CD4-positive, alpha-beta memory T cell (primary cell): ENCODE data around the gene AJAP1. TPM values are rescaled to one million over a fixed set of nuclear protein-coding genes. Genes with fewer than 3 reads are reported as not detected.

ENCODE experiments used
- CTCF ChIA-PET: fragments of 350-600 bp; sonication (Branson Sonifier 250); formaldehyde crosslinking; loops from one replicate; lab custom pipeline; 2021; ENCODE audit warnings: inconsistent platforms; ENCODE audit not compliant: partially characterized antibody; lab: Charles Lee
- POLR2A ChIA-PET: fragments of 350-600 bp; sonication (Branson Sonifier 250); formaldehyde crosslinking; loops from one replicate; lab custom pipeline; 2021; ENCODE audit not compliant: partially characterized antibody; lab: Charles Lee
- DNase-seq, 5 donors: peaks; one replicate each; pipeline versions ENCODE4 v3.0.0 to v3.0.0-alpha.2; 2020 to 2022; ENCODE audit warnings: mixed read lengths in 1 of 5
- H3K27ac ChIP-seq: one replicate; pipeline ENCODE4 v1.7.0; 2013; ENCODE audit warnings: low read depth, low read length
- H3K27me3 ChIP-seq: 2 replicates; pipeline ENCODE4 v1.7.0; 2013; ENCODE audit warnings: mild to moderate bottlenecking, low read length, moderate library complexity; ENCODE audit not compliant: insufficient read depth
- H3K36me3 ChIP-seq: 2 replicates; pipeline ENCODE4 v1.7.0; 2013; ENCODE audit warnings: mild to moderate bottlenecking, low read length, moderate library complexity; ENCODE audit not compliant: insufficient read depth
- H3K4me1 ChIP-seq: 2 replicates; pipeline ENCODE4 v1.7.0; 2013; ENCODE audit warnings: mild to moderate bottlenecking, low read length, moderate library complexity; ENCODE audit not compliant: insufficient read depth
- H3K4me3 ChIP-seq, 2 donors: one replicate each; pipeline ENCODE4 v1.7.0; 2013; ENCODE audit warnings: low read length in 2 of 2, mild to moderate bottlenecking in 1 of 2
- H3K9me3 ChIP-seq, 2 donors: one replicate each; pipeline ENCODE4 v1.7.0; 2013; ENCODE audit warnings: low read length in 2 of 2, control low read depth in 1 of 2; ENCODE audit not compliant: control insufficient read depth in 1 of 2
- H3K27ac Mint-ChIP-seq, 7 donors: one replicate each; pipeline ENCODE4 v1.8.0; 2020 to 2021; ENCODE audit warnings: mixed read lengths in 7 of 7, mild to moderate bottlenecking in 6 of 7, inconsistent platforms in 3 of 7, moderate library complexity in 3 of 7
- H3K27me3 Mint-ChIP-seq, 2 donors: one replicate each; pipeline ENCODE4 v1.8.0; 2020 to 2021; ENCODE audit warnings: mixed read lengths in 2 of 2
- H3K36me3 Mint-ChIP-seq, 2 donors: one replicate each; pipeline ENCODE4 v1.8.0; 2020 to 2021; ENCODE audit warnings: mixed read lengths in 2 of 2, inconsistent platforms in 1 of 2, mild to moderate bottlenecking in 1 of 2
- H3K4me1 Mint-ChIP-seq, 4 donors: one replicate each; pipeline ENCODE4 v1.8.0; 2020 to 2021; ENCODE audit warnings: mixed read lengths in 4 of 4, mild to moderate bottlenecking in 1 of 4
- H3K4me3 Mint-ChIP-seq, 8 donors: one replicate each; pipeline ENCODE4 v1.8.0; 2020 to 2021; ENCODE audit warnings: mixed read lengths in 8 of 8, mild to moderate bottlenecking in 7 of 8, moderate library complexity in 6 of 8, inconsistent platforms in 3 of 8
- H3K9me3 Mint-ChIP-seq, 8 donors: one replicate each; pipeline ENCODE4 v1.8.0; 2020 to 2021; ENCODE audit warnings: mixed read lengths in 8 of 8, mild to moderate bottlenecking in 5 of 8, inconsistent platforms in 3 of 8, moderate library complexity in 1 of 8
- intact Hi-C: fragments of 100-400 bp; cut with micrococcal nuclease; formaldehyde crosslinking; loops from one replicate; pipeline ENCODE4 v1.15.1; 2023
- polyA plus RNA-seq, 2 donors: library from polyadenylated mRNA; unstranded; fragments of 300-500 nt; fragmentation: Illumina TruSeq; gene quantifications; one replicate each; pipeline ENCODE4 v1.2.3, GENCODE V29; 2021
- total RNA-seq, 2 experiments: library from RNA; stranded (reverse); gene quantifications; one replicate each; pipeline ENCODE4 v1.2.3, GENCODE V29; 2021

The AJAP1 gene
- total RNA-seq (under 1 TPM in 1 of 2 experiments, not detected in 1; 0.09 TPM), polyA plus RNA-seq (not detected)

DNA sequence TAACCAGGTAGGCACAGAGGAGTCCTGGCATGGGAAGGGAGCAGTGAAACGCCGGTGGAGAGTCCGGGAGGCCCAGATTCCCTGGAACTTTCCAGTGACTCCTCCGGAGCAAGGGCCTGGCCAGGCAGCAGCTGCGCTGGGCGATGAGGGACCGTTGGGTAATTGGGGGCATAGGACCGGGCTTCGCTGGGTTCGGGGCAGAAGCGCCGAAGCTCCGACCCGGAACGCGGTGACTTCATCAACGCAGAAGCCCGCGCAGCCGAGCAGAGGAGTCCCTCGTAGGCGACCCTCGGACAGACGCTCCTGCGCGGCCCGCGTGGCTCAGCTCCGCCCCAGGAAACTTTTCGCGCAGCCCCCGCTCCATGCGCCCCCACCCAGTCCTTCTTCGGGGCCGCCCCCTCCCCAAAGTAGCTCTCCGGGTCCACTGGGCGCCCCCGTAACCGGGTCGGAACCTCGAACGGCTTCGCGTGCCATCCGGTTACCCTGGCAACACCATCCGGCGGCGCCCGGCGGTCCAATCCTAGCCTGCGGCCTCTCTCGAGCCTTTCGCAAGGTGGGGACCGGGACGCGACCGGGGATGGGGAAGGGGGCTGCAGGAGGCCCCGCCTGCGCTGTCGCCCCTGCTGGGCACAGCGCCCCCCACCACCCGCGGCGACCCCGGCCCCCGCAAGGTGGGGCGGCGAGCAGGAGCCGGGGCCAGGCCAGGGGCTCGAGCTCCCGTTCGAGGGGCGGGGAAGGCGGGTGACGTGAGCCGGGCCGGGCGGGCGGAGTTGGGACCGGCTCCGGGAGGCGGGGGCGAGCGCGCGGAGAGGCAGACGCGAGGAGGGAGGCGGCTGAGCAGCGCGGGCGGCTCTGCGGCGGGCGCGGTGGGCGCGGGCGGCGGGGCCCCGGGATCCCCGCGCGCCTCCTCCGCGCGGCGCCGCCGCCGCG is at the start of gene AJAP1:
Gene AJAP1, plus strand, starts transcription at position 814 of the 930 bp plus-strand sequence. CDS start 817 bp downstream, outside the sequence.
- Mint-ChIP-seq H3K27me3 (peaks cover 18 to 32% of the 10 kb centered on the region in 2 donors), H3K9me3 (no peaks in the 10 kb centered on the region), H3K36me3 (no peaks in the 10 kb centered on the region), H3K27ac (no peak within 1 kb of the TSS), H3K4me3 (peak within 1 kb of the TSS in 1 of 8 donors; percentile 45), H3K4me1 (peaks cover 2 to 9% (median 5%) of the 10 kb centered on the region in 4 donors)
- Histone ChIP-seq H3K36me3 (no peaks in the 10 kb centered on the region), H3K27ac (no peak within 1 kb of the TSS), H3K4me1 (peaks cover 7% of the 10 kb centered on the region), H3K27me3 (peaks cover 6% of the 10 kb centered on the region), H3K9me3 (no peaks in the 10 kb centered on the region), H3K4me3 (no peak within 1 kb of the TSS)
- intact Hi-C loops: loop anchor here (2.0 kb wide), 1 partner anchor 1093 kb away; no protein-coding TSS in a partner anchor
- POLR2A ChIA-PET: no interaction called here
- CTCF ChIA-PET: no interaction called here
- no peak for DNase-seq

- Mint-ChIP-seq H3K36me3 (no peaks in the 10 kb centered on the region), H3K4me1 (peaks cover 0 to 2% (median under 1%) of the 10 kb centered on the region in 4 donors), H3K4me3 (no peak overlapping the region), H3K9me3 (peaks cover 0 to 22% (median 11%) of the 10 kb centered on the region in 8 donors), H3K27me3 (peaks cover 20 to 21% of the 10 kb centered on the region in 2 donors), H3K27ac (no peak overlapping the region)
- Histone ChIP-seq H3K27me3 (no peaks in the 10 kb centered on the region), H3K4me1 (no peaks in the 10 kb centered on the region), H3K4me3 (no peak overlapping the region), H3K27ac (no peak overlapping the region), H3K9me3 (peaks cover 0 to 2% of the 10 kb centered on the region in 2 donors), H3K36me3 (no peaks in the 10 kb centered on the region)
- no peak for DNase-seq
- CTCF ChIA-PET: no interaction called here
- POLR2A ChIA-PET: no interaction called here
- intact Hi-C loops: no loop called here
Measured at GRCh38 chr1:4605158-4605557, 49.3 kb upstream of the AJAP1 start.

DNA sequence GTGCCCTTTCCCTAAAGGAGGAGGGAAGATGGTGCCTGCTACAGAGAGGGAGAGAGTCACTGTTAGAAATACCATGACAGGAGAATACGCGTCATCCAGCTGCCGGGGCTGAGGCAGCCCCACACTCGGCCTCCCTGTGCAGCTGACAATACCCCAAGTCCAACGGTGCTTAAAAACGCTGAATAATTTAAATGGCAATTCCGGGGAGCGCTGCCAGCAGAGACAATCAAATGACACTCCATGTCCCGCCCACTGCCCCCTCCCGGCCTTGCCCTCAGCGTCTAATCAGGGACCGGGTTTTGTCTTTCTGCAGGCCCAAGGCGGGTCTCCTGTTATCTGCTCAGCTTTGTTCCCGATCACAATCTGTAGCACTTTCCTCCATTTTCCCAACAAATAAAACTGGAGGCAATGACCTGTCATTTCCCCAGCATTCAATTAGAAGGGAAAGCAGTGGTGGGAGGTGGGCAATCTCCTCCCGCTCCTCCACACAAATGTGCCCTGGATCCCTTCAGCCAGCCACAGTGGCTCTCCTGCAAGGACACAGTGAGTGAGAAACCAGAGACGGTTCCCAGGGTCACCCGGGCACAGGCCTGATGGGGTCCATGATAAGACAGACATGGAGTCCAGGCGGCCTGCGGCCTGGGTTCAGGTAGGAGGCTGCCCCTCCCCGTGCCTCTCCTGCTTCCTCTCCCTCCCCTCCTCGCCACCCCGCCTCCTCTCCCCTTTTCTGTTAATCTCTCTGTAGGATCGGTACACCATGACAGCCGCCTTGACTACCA is 42.7 kb upstream of the AJAP1 start:
- Mint-ChIP-seq H3K4me1 (no peaks in the 10 kb centered on the region), H3K9me3 (peaks cover 0 to 33% (median 20%) of the 10 kb centered on the region in 8 donors), H3K27ac (no peak overlapping the region), H3K27me3 (peaks cover 7 to 20% of the 10 kb centered on the region in 2 donors), H3K36me3 (peaks cover 0 to 2% of the 10 kb centered on the region in 2 donors), H3K4me3 (no peak overlapping the region)
- intact Hi-C loops: no loop called here
- CTCF ChIA-PET: no interaction called here
- Histone ChIP-seq H3K27ac (no peak overlapping the region), H3K9me3 (peaks cover 0 to 6% of the 10 kb centered on the region in 2 donors), H3K4me1 (no peaks in the 10 kb centered on the region), H3K27me3 (no peaks in the 10 kb centered on the region), H3K4me3 (no peak overlapping the region), H3K36me3 (no peaks in the 10 kb centered on the region)
- no peak for DNase-seq
- POLR2A ChIA-PET: no interaction called here

DNA sequence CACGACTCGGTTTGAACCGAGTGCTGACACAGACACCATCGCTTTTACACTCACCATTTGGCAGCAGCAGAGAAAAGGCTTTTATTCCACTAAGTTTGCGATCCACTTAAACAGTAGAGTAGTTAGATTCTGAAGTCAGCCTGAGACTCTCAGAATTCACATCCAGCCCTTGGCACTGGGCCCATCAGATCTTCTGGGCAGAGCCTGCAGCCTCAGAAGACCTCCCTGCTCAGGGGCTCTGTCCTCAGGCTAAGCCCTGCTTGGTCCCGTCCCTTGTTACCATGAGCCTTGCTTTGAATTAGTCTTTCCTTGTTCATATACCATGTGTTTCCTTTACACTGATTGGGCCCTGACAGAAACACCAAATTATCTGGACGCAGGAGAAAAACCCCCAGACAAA is 41.4 kb upstream of the AJAP1 start:
- Mint-ChIP-seq H3K27me3 (peaks cover 5 to 17% of the 10 kb centered on the region in 2 donors), H3K36me3 (peaks cover 0 to 2% of the 10 kb centered on the region in 2 donors), H3K4me3 (no peak overlapping the region), H3K4me1 (no peaks in the 10 kb centered on the region), H3K9me3 (peaks cover 0 to 29% (median 20%) of the 10 kb centered on the region in 8 donors), H3K27ac (no peak overlapping the region)
- intact Hi-C loops: no loop called here
- no peak overlapping the region for H3K4me3 ChIP-seq
- POLR2A ChIA-PET: no interaction called here
- no peaks in the 10 kb centered on the region for H3K4me1 ChIP-seq
- CTCF ChIA-PET: no interaction called here
- no peaks in the 10 kb centered on the region for H3K36me3 ChIP-seq
- DNase-seq: no peak
- H3K27ac ChIP-seq: no peak overlapping the region
- peaks cover 0 to 6% of the 10 kb centered on the region in 2 donors for H3K9me3 ChIP-seq
- H3K27me3 ChIP-seq: no peaks in the 10 kb centered on the region

DNA sequence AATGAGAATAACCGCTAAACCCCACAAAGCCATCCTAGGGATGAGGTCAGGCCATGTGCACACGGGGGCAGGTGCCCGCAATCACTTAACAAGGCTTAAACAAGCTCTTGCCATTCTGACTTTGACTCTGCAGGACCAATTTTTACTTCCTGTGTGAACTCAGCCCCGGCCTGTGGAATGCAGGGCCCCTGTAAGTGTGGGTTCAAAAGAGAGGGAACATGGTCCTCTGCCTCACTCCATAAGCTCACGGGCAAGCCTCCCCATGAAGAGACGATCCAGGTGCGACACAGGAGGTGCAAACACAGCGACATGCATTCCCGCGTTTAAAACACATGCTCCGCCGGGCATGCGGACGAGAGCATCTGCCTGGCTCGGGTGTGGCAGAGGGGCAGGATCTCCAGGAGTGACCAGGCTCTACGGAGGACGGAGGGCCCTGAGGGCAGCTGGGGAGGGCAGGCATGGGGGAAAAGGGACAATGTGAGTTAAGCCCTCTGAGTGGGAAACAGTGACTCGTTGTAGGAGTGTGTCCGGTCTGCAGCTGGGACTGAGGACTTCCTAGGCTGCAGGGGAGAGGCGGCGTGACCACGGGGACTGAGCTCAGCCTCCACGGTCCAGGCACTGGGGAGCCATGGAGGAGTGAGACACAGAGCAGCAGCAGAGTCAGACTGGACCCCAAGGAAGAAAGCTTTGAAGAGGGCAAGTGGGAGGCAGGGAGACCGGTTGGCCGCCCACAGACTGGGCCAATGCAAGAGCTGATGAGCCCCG is 40.6 kb upstream of the AJAP1 start:
- Mint-ChIP-seq H3K4me1 (no peaks in the 10 kb centered on the region), H3K27me3 (peaks cover 5 to 15% of the 10 kb centered on the region in 2 donors), H3K4me3 (peak overlapping the region in 1 of 8 donors; percentile 33), H3K9me3 (peaks cover 0 to 24% (median 18%) of the 10 kb centered on the region in 8 donors), H3K36me3 (peaks cover 0 to 2% of the 10 kb centered on the region in 2 donors), H3K27ac (no peak overlapping the region)
- peaks cover 0 to 6% of the 10 kb centered on the region in 2 donors for H3K9me3 ChIP-seq
- H3K27me3 ChIP-seq: no peaks in the 10 kb centered on the region
- DNase-seq: no peak
- no peaks in the 10 kb centered on the region for H3K36me3 ChIP-seq
- H3K27ac ChIP-seq: no peak overlapping the region
- no peak overlapping the region for H3K4me3 ChIP-seq
- POLR2A ChIA-PET: no interaction called here
- H3K4me1 ChIP-seq: no peaks in the 10 kb centered on the region
- CTCF ChIA-PET: no interaction called here
- intact Hi-C loops: no loop called here

DNA sequence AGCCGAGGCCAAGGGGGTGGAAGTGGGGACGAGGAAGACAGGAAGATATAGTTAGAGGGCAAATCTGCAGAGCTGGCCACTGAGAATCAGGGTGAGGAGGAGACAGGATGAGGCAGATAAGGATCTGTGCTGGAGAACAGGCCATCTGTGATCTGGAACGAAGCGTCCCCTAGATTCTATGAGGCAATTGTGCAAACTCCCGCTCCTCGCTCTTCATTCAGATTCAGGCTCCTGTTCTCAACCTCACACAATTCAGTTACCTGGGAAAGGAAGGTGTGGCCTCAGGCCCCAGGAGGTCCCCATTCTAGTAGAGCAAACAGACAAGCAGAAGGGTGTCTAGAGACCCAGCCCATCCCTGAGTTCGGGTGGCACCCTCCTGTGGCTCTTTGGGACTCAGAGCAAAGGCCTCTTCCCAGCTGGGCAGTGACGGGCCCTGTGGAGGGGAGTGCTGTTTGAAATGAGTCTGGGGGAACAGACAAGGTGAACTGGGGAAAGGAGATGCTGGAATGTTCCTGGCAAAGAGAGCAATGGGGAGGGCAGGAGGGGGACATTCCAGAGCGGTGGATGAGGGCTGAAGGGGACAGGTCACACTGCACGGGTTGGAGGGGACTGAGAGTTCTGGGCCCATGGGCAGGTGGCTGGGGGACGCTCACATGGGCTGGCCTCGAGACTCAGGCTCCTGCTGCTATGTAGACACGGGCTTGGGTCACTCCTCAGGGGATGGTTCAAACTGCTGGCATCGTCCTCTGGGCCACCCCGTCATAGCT is 39.9 kb upstream of the AJAP1 start:
- Histone ChIP-seq H3K27ac (no peak overlapping the region), H3K36me3 (no peaks in the 10 kb centered on the region), H3K27me3 (no peaks in the 10 kb centered on the region), H3K4me1 (no peaks in the 10 kb centered on the region), H3K4me3 (no peak overlapping the region), H3K9me3 (peaks cover 0 to 6% of the 10 kb centered on the region in 2 donors)
- H3K9me3 Mint-ChIP-seq: peaks cover 0 to 18% (median 15%) of the 10 kb centered on the region in 8 donors
- H3K4me3 Mint-ChIP-seq: peak overlapping the region in 1 of 8 donors; percentile 33
- peaks cover 5 to 15% of the 10 kb centered on the region in 2 donors for H3K27me3 Mint-ChIP-seq
- intact Hi-C loops: no loop called here
- H3K27ac Mint-ChIP-seq: no peak overlapping the region
- H3K4me1 Mint-ChIP-seq: no peaks in the 10 kb centered on the region
- CTCF ChIA-PET: no interaction called here
- H3K36me3 Mint-ChIP-seq: peaks cover 0 to 2% of the 10 kb centered on the region in 2 donors
- POLR2A ChIA-PET: no interaction called here
- no peak for DNase-seq
